ENCODE data around the gene VPS51. TPM values are rescaled to one million over a fixed set of nuclear protein-coding genes. Genes with fewer than 3 reads are reported as not detected.

VPS51 gene
- total and polyA plus RNA-seq, 2 of the 4 experiments (the other 2 are of a cell fraction), result 56.3 to 113 TPM

GRCh38 chr11:65059523-65059922 lies 36.5 kb upstream of the VPS51 start:
- H4K8ac ChIP-seq (ENCODE audit: low read depth in 2 of 2, low read length in 2 of 2), result no peak overlapping the region
- no peaks in the 10 kb centered on the region for H4K20me1 ChIP-seq (ENCODE audit: insufficient read depth, low read length)
- ChIA-PET POLR2A (ENCODE audit: unreplicated experiment) (no interaction called here), CTCF (no interaction called here)
- no peaks in the 10 kb centered on the region for H3K79me1 ChIP-seq (ENCODE audit: low read depth in 1 of 2, low read length in 2 of 2)
- DNase-seq, result no peak
- H2AK5ac ChIP-seq (ENCODE audit: low read depth, low read length), result no peak overlapping the region
- no peaks in the 10 kb centered on the region for H3K9me3 ChIP-seq (ENCODE audit: control insufficient read depth, insufficient read depth, low read length)
- H3K18ac ChIP-seq (ENCODE audit: low read depth, low read length), result no peak overlapping the region
- WGBS, 2 experiments (ENCODE audit: extremely low coverage in 2 of 2, insufficient read length in 1 of 2), result no CpG with 5 or more reads among the region's 3 CpGs
- TF ChIP-seq, protein P1, sequence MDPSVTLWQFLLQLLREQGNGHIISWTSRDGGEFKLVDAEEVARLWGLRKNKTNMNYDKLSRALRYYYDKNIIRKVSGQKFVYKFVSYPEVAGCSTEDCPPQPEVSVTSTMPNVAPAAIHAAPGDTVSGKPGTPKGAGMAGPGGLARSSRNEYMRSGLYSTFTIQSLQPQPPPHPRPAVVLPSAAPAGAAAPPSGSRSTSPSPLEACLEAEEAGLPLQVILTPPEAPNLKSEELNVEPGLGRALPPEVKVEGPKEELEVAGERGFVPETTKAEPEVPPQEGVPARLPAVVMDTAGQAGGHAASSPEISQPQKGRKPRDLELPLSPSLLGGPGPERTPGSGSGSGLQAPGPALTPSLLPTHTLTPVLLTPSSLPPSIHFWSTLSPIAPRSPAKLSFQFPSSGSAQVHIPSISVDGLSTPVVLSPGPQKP (IDR thresholded peaks at IDR 0.05; ENCODE audit: borderline replicate concordance, low read depth, low read length), result no peak
- no peak overlapping the region for H2AK9ac ChIP-seq (replicated peaks; ENCODE audit: low read depth, low read length, poor library complexity)
- intact Hi-C loops (cut with micrococcal nuclease) (no loop called here), in situ Hi-C loops (cut with MboI; ENCODE audit: low sequenced_read_pairs) (no loop called here), dilution Hi-C loops (cut with HindIII; ENCODE audit: low sequenced_read_pairs, unreplicated experiment) (no loop called here)
- no peak overlapping the region for H3K4ac ChIP-seq (ENCODE audit: low read depth, low read length)
- no peak overlapping the region for H3K56ac ChIP-seq (ENCODE audit: extremely low read depth, insufficient read depth, low read length)
- H3K4me1 ChIP-seq (ENCODE audit: control insufficient read depth, insufficient read depth, low read length), result no peaks in the 10 kb centered on the region
- H3K9ac ChIP-seq (ENCODE audit: low read depth, low read length), result no peak overlapping the region
- H3K23ac ChIP-seq (ENCODE audit: low read depth, low read length), result peak overlapping the region; percentile 42; the same call in 1 of the 2 replicates
- H2AFZ ChIP-seq (replicated peaks; ENCODE audit: low read length, poor library complexity), result no peak overlapping the region
- no peak overlapping the region for H3K4me3 ChIP-seq (ENCODE audit: insufficient read depth, low read depth, low read length)
- BruUV-seq (replicated peaks), result no TSS peak
- H2BK15ac ChIP-seq (ENCODE audit: low read depth, low read length), result no peak overlapping the region
- no peak overlapping the region for H2BK120ac ChIP-seq (ENCODE audit: low read depth, low read length)
- no peak overlapping the region for H3K27ac ChIP-seq (ENCODE audit: insufficient read depth, low read length)
- no peak for ATAC-seq (ENCODE audit: low read depth)
- H3K4me2 ChIP-seq (ENCODE audit: low read depth, low read length), result no peak overlapping the region
- no peak overlapping the region for H2BK20ac ChIP-seq (ENCODE audit: low read depth, low read length)
- peaks cover 21% of the 10 kb centered on the region; the same call in 1 of the 2 replicates for H3K27me3 ChIP-seq (ENCODE audit: control insufficient read depth, insufficient read depth, low read length)
- no peak overlapping the region for H4K5ac ChIP-seq (ENCODE audit: low read depth, low read length)
- no peaks in the 10 kb centered on the region for H3K36me3 ChIP-seq (ENCODE audit: control insufficient read depth, insufficient read depth, low read length)
- no peak overlapping the region for H3K14ac ChIP-seq (replicated peaks; ENCODE audit: low read depth, low read length)
- H2BK5ac ChIP-seq (ENCODE audit: low read depth, low read length, poor library complexity, severe bottlenecking), result no peak overlapping the region
- H4K91ac ChIP-seq (ENCODE audit: insufficient read depth, low read depth, low read length), result no peak overlapping the region
- peaks cover 5% of the 10 kb centered on the region; the same call in 1 of the 2 replicates for H3K9me1 ChIP-seq (ENCODE audit: insufficient read depth, low read length)

Data from IMR-90 (cell line).